H1 (cell line): ENCODE measurements around the gene HMCN1. TPM values are rescaled to one million over a fixed set of nuclear protein-coding genes. Genes with fewer than 3 reads are reported as not detected.

Experiments used
- CTCF ChIA-PET: fragments of 300-600 bp; sonication (Branson Sonifier 250); formaldehyde crosslinking; loops from one replicate; lab custom pipeline; 2021; ENCODE audit not compliant: partially characterized antibody; lab: Charles Lee
- POLR2A ChIA-PET: fragments of 300-600 bp; sonication (Branson Sonifier 250); formaldehyde crosslinking; loops from one replicate; lab custom pipeline; 2021; ENCODE audit warnings: inconsistent platforms; ENCODE audit not compliant: partially characterized antibody; lab: Charles Lee
- DNase-seq, 2 experiments: peaks; one replicate each; pipeline versions ENCODE4 v3.0.0 to v3.0.0-alpha.2; 2010 to 2022; ENCODE audit warnings: low spot score in 2 of 2, low read depth in 1 of 2, mixed read lengths in 1 of 2
- FAIRE-seq: peaks from 2 replicates; lab custom pipeline; 2011; peaks lifted over from hg19 to GRCh38; lab: Jason Lieb, UNC
- H2AFZ ChIP-seq: 2 replicates; pipeline ENCODE4 v1.8.1; 2012; ENCODE audit warnings: low read length, inconsistent platforms
- H2AK5ac ChIP-seq: 2 replicates; pipeline ENCODE4 v1.6.1; 2013; ENCODE audit warnings: low read depth, low read length
- H2BK120ac ChIP-seq: replicated peaks from 2 replicates; pipeline ENCODE3; 2013; ENCODE audit warnings: low read depth, low read length, inconsistent platforms
- H2BK12ac ChIP-seq: 2 replicates; pipeline ENCODE4 v1.6.1; 2013; ENCODE audit warnings: low read depth, low read length
- H2BK15ac ChIP-seq: 2 replicates; pipeline ENCODE4 v1.6.1; 2013; ENCODE audit warnings: low read length
- H2BK20ac ChIP-seq: 2 replicates; pipeline ENCODE4 v1.6.1; 2013; ENCODE audit warnings: low read length
- H2BK5ac ChIP-seq: 2 replicates; pipeline ENCODE4 v1.6.1; 2013; ENCODE audit warnings: low read depth, low read length
- H3K14ac ChIP-seq: 2 replicates; pipeline ENCODE4 v1.6.1; 2013; ENCODE audit warnings: inconsistent platforms; ENCODE audit not compliant: insufficient read length
- H3K18ac ChIP-seq: 2 replicates; pipeline ENCODE4 v1.6.1; 2013; ENCODE audit warnings: low read length; ENCODE audit errors: extremely low read depth
- H3K23ac ChIP-seq: 2 replicates; pipeline ENCODE4 v1.6.1; 2013; ENCODE audit warnings: inconsistent platforms; ENCODE audit not compliant: insufficient read length
- H3K23me2 ChIP-seq: 2 replicates; pipeline ENCODE4 v1.6.1; 2013; ENCODE audit warnings: low read depth, low read length
- H3K27ac ChIP-seq: 2 replicates; pipeline ENCODE4 v1.6.1; 2011; ENCODE audit warnings: low read depth, low read length, inconsistent platforms
- H3K27me3 ChIP-seq, 4 experiments: replicated peaks in 1 of 4; 1 replicate in 1 of 4; 2 replicates in 3 of 4; pipeline versions ENCODE4 v1.6.1 to v1.8.1; 2011 to 2013; ENCODE audit warnings: low read length in 3 of 4, mild to moderate bottlenecking in 3 of 4, inconsistent platforms in 2 of 4, mixed read lengths in 2 of 4, moderate library complexity in 1 of 4; ENCODE audit not compliant: control insufficient read depth in 3 of 4, insufficient read depth in 3 of 4; ENCODE audit errors: extremely low read depth in 1 of 4
- H3K36me3 ChIP-seq, 4 experiments: 2 replicates each; pipeline versions ENCODE4 v1.6.1 to v1.8.1; 2011 to 2013; ENCODE audit warnings: mild to moderate bottlenecking in 4 of 4, low read length in 3 of 4, moderate library complexity in 2 of 4, control low read depth in 1 of 4, inconsistent platforms in 1 of 4; ENCODE audit not compliant: insufficient read depth in 4 of 4, control insufficient read depth in 2 of 4
- H3K4ac ChIP-seq: replicated peaks from 2 replicates; pipeline ENCODE3; 2013; ENCODE audit warnings: low read length, low read depth, mixed read lengths, inconsistent platforms; ENCODE audit not compliant: insufficient read length
- H3K4me1 ChIP-seq, 4 experiments: replicated peaks in 1 of 4; 1 replicate in 1 of 4; 2 replicates in 3 of 4; pipeline versions ENCODE4 v1.6.1 to v1.8.1; 2011 to 2013; ENCODE audit warnings: low read length in 3 of 4, inconsistent platforms in 2 of 4, mixed read lengths in 1 of 4; ENCODE audit not compliant: insufficient read depth in 4 of 4, control insufficient read depth in 3 of 4
- H3K4me2 ChIP-seq, 2 experiments: 2 replicates each; pipeline versions ENCODE4 v1.6.1 to v1.8.1; 2011 to 2013; ENCODE audit warnings: low read depth in 2 of 2, low read length in 2 of 2, control low read depth in 1 of 2, inconsistent platforms in 1 of 2, mild to moderate bottlenecking in 1 of 2; ENCODE audit not compliant: insufficient read depth in 1 of 2
- H3K4me3 ChIP-seq, 4 experiments: fragments of 200-600, 300-600 bp in 1 of 4; sonication (generic), shearing (Covaris generic), sonication (Bioruptor Twin) in 1 of 4; 2 replicates each; pipeline versions ENCODE4 v1.5.1 to v1.8.1; 2011 to 2016; ENCODE audit warnings: low read length in 4 of 4, low read depth in 3 of 4, control low read depth in 2 of 4, inconsistent platforms in 2 of 4, mild to moderate bottlenecking in 2 of 4, mixed read lengths in 1 of 4, moderate library complexity in 1 of 4; ENCODE audit not compliant: insufficient read depth in 2 of 4; ENCODE audit errors: extremely low read depth in 1 of 4
- H3K56ac ChIP-seq: replicated peaks from 2 replicates; pipeline ENCODE3; 2013; ENCODE audit warnings: low read depth, mild to moderate bottlenecking, mixed read lengths, low read length, inconsistent platforms; ENCODE audit not compliant: insufficient read length
- H3K79me1 ChIP-seq: 2 replicates; pipeline ENCODE4 v1.6.1; 2013; ENCODE audit warnings: low read depth, low read length, control low read depth
- H3K79me2 ChIP-seq, 2 experiments: 2 replicates each; pipeline versions ENCODE4 v1.6.1 to v1.8.1; 2012 to 2013; ENCODE audit warnings: low read length in 2 of 2, mild to moderate bottlenecking in 2 of 2, inconsistent platforms in 1 of 2; ENCODE audit not compliant: insufficient read depth in 2 of 2, control insufficient read depth in 1 of 2
- H3K9ac ChIP-seq, 4 experiments: replicated peaks in 1 of 4; 1 replicate in 1 of 4; 2 replicates in 3 of 4; pipeline versions ENCODE4 v1.6.1 to v1.8.1; 2011 to 2013; ENCODE audit warnings: low read depth in 3 of 4, low read length in 3 of 4, control low read depth in 2 of 4, mild to moderate bottlenecking in 2 of 4, moderate library complexity in 2 of 4, inconsistent platforms in 1 of 4; ENCODE audit errors: extremely low read depth in 1 of 4
- H3K9me3 ChIP-seq, 2 experiments: 2 replicates each; pipeline versions ENCODE4 v1.6.1 to v1.8.1; 2012 to 2013; ENCODE audit warnings: mild to moderate bottlenecking in 2 of 2, moderate library complexity in 2 of 2, control low read depth in 1 of 2, inconsistent platforms in 1 of 2, low read depth in 1 of 2, low read length in 1 of 2, mixed read lengths in 1 of 2; ENCODE audit not compliant: insufficient read depth in 2 of 2
- H4K20me1 ChIP-seq, 2 experiments: replicated peaks in 1 of 2; 2 replicates each; pipeline versions ENCODE3 to v1.8.1; 2011 to 2013; ENCODE audit warnings: inconsistent platforms in 2 of 2, low read length in 2 of 2, mild to moderate bottlenecking in 1 of 2; ENCODE audit not compliant: insufficient read depth in 2 of 2, control insufficient read depth in 1 of 2
- H4K5ac ChIP-seq: 2 replicates; pipeline ENCODE4 v1.6.1; 2013; ENCODE audit warnings: low read length, low read depth, mixed read lengths, inconsistent platforms; ENCODE audit not compliant: insufficient read length
- H4K8ac ChIP-seq: 2 replicates; pipeline ENCODE4 v1.8.0; 2013; ENCODE audit warnings: mild to moderate bottlenecking, moderate library complexity, low read length, inconsistent platforms; ENCODE audit not compliant: insufficient read depth; ENCODE audit errors: extremely low read depth
- H4K91ac ChIP-seq: replicated peaks from 2 replicates; pipeline ENCODE3; 2013; ENCODE audit warnings: low read length, mixed read lengths, inconsistent platforms; ENCODE audit not compliant: insufficient read length
- ATF2 ChIP-seq: IDR thresholded peaks from 2 replicates; pipeline ENCODE4 v1.6.1; 2012; ENCODE audit warnings: low read length, inconsistent platforms
- BCL11A ChIP-seq, 2 experiments: IDR thresholded peaks; one replicate each; pipeline ENCODE4 v1.6.1; 2011; ENCODE audit warnings: low read depth in 2 of 2, low read length in 2 of 2, mild to moderate bottlenecking in 2 of 2
- CEBPB ChIP-seq: IDR thresholded peaks from 2 replicates; pipeline ENCODE4 v1.6.1; 2012; ENCODE audit warnings: low read depth, low read length
- HDAC2 ChIP-seq, 2 experiments: fragments of 300-600 bp in 1 of 2; sonication (generic) in 1 of 2; IDR thresholded peaks; 2 replicates each; pipeline ENCODE4 v1.6.1; 2011 to 2012; ENCODE audit warnings: low read depth in 2 of 2, low read length in 2 of 2, mild to moderate bottlenecking in 2 of 2, moderate library complexity in 2 of 2, borderline replicate concordance in 1 of 2, inconsistent platforms in 1 of 2
- KDM4A ChIP-seq: IDR thresholded peaks from one replicate; pipeline ENCODE4 v1.7.1; 2012; ENCODE audit warnings: low read depth, mild to moderate bottlenecking, moderate library complexity, low read length, inconsistent platforms; ENCODE audit not compliant: severe bottlenecking
- WGBS, 2 experiments: shearing (Covaris generic) in 1 of 2; methylation state at CpG; one replicate each; pipeline versions ENCODE4 v1.1.6 to v1.1.7; 2013 to 2015; ENCODE audit warnings: low lambda C conversion rate in 2 of 2, mixed read lengths in 2 of 2, inconsistent platforms in 1 of 2, low coverage in 1 of 2, missing lambda C conversion rate in 1 of 2; ENCODE audit not compliant: insufficient replicate concordance in 2 of 2, insufficient coverage in 1 of 2, insufficient read length in 1 of 2; ENCODE audit errors: extremely low coverage in 1 of 2, missing lambda C conversion rate in 1 of 2; 5-methylcytosine and 5-hydroxymethylcytosine counted together
- polyA plus RNA-seq, 7 experiments: library from polyadenylated mRNA; depleted of rRNA in 3 of 7; stranded (reverse) in 5 of 7; unstranded in 2 of 7; fragments of >200 nt in 5 of 7; fragments of 200-250 nt in 2 of 7; gene quantifications; 1 replicate in 5 of 7; 2 replicates in 1 of 7; 4 replicates in 1 of 7; pipeline versions ENCODE4 v1.2.1 to v1.2.3, GENCODE V29; 2011 to 2013; ENCODE audit warnings: missing spikeins in 2 of 7, mixed read lengths in 2 of 7
- total RNA-seq: library from RNA; stranded (reverse); fragmentation: NEBNext Ultra II Directional; extraction: Animal tissue kit (Norgen Biotek cat#: 25700); gene quantifications from 2 replicates; pipeline ENCODE4 v1.2.1, GENCODE V29; 2021

Gene HMCN1
- total and polyA plus RNA-seq, 2 of the 8 experiments (the other 6 are each of a cell fraction or from before 2014, with no cell fraction given) = 13.8 to 14.6 TPM

GRCh38 chr1:185894791-185895190, 160.6 kb downstream of the HMCN1 start:
- Histone ChIP-seq H3K79me2 (no peaks in the 10 kb centered on the region), H2BK15ac (no peak overlapping the region), H2AK5ac (no peak overlapping the region), H4K20me1 (no peaks in the 10 kb centered on the region), H3K4me3 (no peak overlapping the region), H3K9me3 (peaks cover 0 to 5% of the 10 kb centered on the region in 2 experiments; a peak in 1 of 4 replicates), H3K4me1 (no peaks in the 10 kb centered on the region), H3K4ac (no peak overlapping the region), H3K14ac (no peak overlapping the region), H3K27ac (no peak overlapping the region), H3K79me1 (no peaks in the 10 kb centered on the region), H2BK20ac (no peak overlapping the region), H3K36me3 (no peaks in the 10 kb centered on the region), H2BK120ac (no peak overlapping the region), H3K4me2 (no peak overlapping the region), H2AFZ (no peak overlapping the region), H4K91ac (no peak overlapping the region), H4K8ac (no peak overlapping the region), H3K56ac (no peak overlapping the region), H3K23me2 (no peaks in the 10 kb centered on the region), H3K27me3 (no peaks in the 10 kb centered on the region), H2BK5ac (no peak overlapping the region), H3K9ac (no peak overlapping the region), H3K23ac (no peak overlapping the region), H4K5ac (no peak overlapping the region), H3K18ac (no peak overlapping the region), H2BK12ac (no peak overlapping the region)
- TF ChIP-seq KDM4A (no peak), BCL11A (IDR thresholded peaks at IDR 0.05; ENCODE audit: low read depth in 2 of 2, low read length in 2 of 2) (no peak), CEBPB (no peak), ATF2 (no peak), HDAC2 (IDR thresholded peaks at IDR 0.05; ENCODE audit: borderline replicate concordance in 1 of 2, low read depth in 2 of 2, low read length in 2 of 2) (no peak)
- ChIA-PET CTCF (no interaction called here), POLR2A (no interaction called here)
- FAIRE-seq (no peak), DNase-seq (no peak)
- WGBS, 2 experiments = 96% methylated on average over 3 of the region's 3 CpGs; no CpG with 5 or more reads in 1 of the 2 experiments
